Stomach (tissue), 9 donors: ENCODE measurements around the gene VPS41. TPM values are rescaled to one million over a fixed set of nuclear protein-coding genes. Genes with fewer than 3 reads are reported as not detected.

Experiments
- DNase-seq, 2 donors: peaks; one replicate each; pipeline versions ENCODE4 v3.0.0 to v3.0.0-alpha.2; 2013 to 2019
- H3K27ac ChIP-seq, 5 donors: fragments of 200-600 bp in 4 of 5; sonication (generic) in 4 of 5; one replicate each; pipeline ENCODE4 v1.5.1; 2013 to 2019; ENCODE audit warnings: mild to moderate bottlenecking in 1 of 5, moderate library complexity in 1 of 5
- H3K27me3 ChIP-seq, 3 donors: fragments of 200-600 bp; sonication (generic); one replicate each; pipeline ENCODE4 v1.5.1; 2017 to 2019; ENCODE audit warnings: mixed run types in 1 of 3
- H3K36me3 ChIP-seq, 4 donors: fragments of 200-600 bp; sonication (generic); 1 replicate in 3 of 4; 2 replicates in 1 of 4; pipeline ENCODE4 v1.5.1; 2016 to 2019
- H3K4me1 ChIP-seq, 4 donors: fragments of 200-600 bp; sonication (generic); one replicate each; pipeline ENCODE4 v1.5.1; 2016 to 2019
- H3K4me3 ChIP-seq, 4 donors: fragments of 200-600 bp; sonication (generic) in 3 of 4; one replicate each; pipeline ENCODE4 v1.5.1; 2016 to 2019; ENCODE audit warnings: mild to moderate bottlenecking in 1 of 4
- H3K9me3 ChIP-seq, 4 donors: fragments of 200-600 bp; sonication (generic); one replicate each; pipeline ENCODE4 v1.5.1; 2016 to 2019
- CTCF ChIP-seq, 7 experiments: fragments of 450-650 bp in 4 of 7; fragments of 200-600 bp in 3 of 7; sonication (generic) in 3 of 7; IDR thresholded peaks; one replicate each; pipeline ENCODE4 v1.5.1; 2016 to 2019; ENCODE audit warnings: antibody characterized with exemption in 7 of 7, control low read depth in 2 of 7, mild to moderate bottlenecking in 1 of 7
- EP300 ChIP-seq: sonication (generic); formaldehyde crosslinking; IDR thresholded peaks from one replicate; pipeline ENCODE4 v1.6.1; 2017; ENCODE audit warnings: antibody characterized with exemption
- POLR2A ChIP-seq, 4 donors: fragments of 450-650 bp; IDR thresholded peaks; one replicate each; pipeline ENCODE4 v1.6.1; 2016; ENCODE audit warnings: antibody characterized with exemption in 4 of 4, control low read depth in 2 of 4, mild to moderate bottlenecking in 1 of 4, moderate library complexity in 1 of 4
- POLR2AphosphoS5 ChIP-seq, 3 donors: sonication (generic); formaldehyde crosslinking; IDR thresholded peaks; one replicate each; pipeline ENCODE4 v1.6.1; 2016; ENCODE audit warnings: antibody characterized with exemption in 3 of 3
- WGBS, 5 donors: extraction: QIAGEN DNeasy Blood & Tissue Kit in 3 of 5; methylation state at CpG; one replicate each; pipeline versions ENCODE4 v1.1.5 to v1.1.7; 2013 to 2018; 5-methylcytosine and 5-hydroxymethylcytosine counted together
- intact Hi-C: fragments of 100-400 bp; cut with DNase I; formaldehyde crosslinking; loops from one replicate; pipeline ENCODE4 v1.15.1; 2023; ENCODE audit warnings: low total_unique reads
- polyA plus RNA-seq, 3 donors: library from polyadenylated mRNA; stranded (reverse); fragments of 200-250 nt; gene quantifications; one replicate each; pipeline ENCODE4 v1.2.3, GENCODE V29; 2013
- total RNA-seq, 5 donors: library from RNA; depleted of rRNA; stranded (reverse); fragments of >200 nt; gene quantifications; one replicate each; pipeline versions ENCODE4 v1.1.0 to v1.2.3, GENCODE V29; 2014 to 2016
- donor health status: healthy with polysubstance abuse.
- donor health status: Bipolar disorder and iron deficiency.
- donor health status: healthy.

The VPS41 gene
- total and polyA plus RNA-seq, 8 donors = 8.2 to 122 (median 41.4) TPM

- no peaks in the 10 kb centered on the region for H3K27me3 ChIP-seq
Observed at GRCh38 chr7:38890597-38890996, 18.4 kb downstream of the VPS41 start.

GRCh38 chr7:38889872-38890432 lies 19.0 kb downstream of the VPS41 start:
- H3K36me3 ChIP-seq = peaks cover 0 to 16% (median 2%) of the 10 kb centered on the region in 4 donors
- intact Hi-C loops = no loop called here
- TF ChIP-seq CTCF (IDR thresholded peaks at IDR 0.05) (peak in 1 of 7 experiments; percentile 45), POLR2A (IDR thresholded peaks at IDR 0.05) (no peak), POLR2AphosphoS5 (IDR thresholded peaks at IDR 0.05) (no peak), EP300 (no peak)
- no peaks in the 10 kb centered on the region for H3K27me3 ChIP-seq
- no peaks in the 10 kb centered on the region for H3K4me1 ChIP-seq
- WGBS, 5 donors = 93 to 98% (median 96%) methylated on average over 5 of the region's 5 CpGs
- no peak overlapping the region for H3K27ac ChIP-seq
- peaks cover 0 to 6% (median 0%) of the 10 kb centered on the region in 4 donors for H3K9me3 ChIP-seq
- DNase-seq = no peak
- H3K4me3 ChIP-seq = no peak overlapping the region

More at GRCh38 chr7:38890597-38890996, 18.4 kb downstream of the VPS41 start:
- Histone ChIP-seq H3K27ac (no peak overlapping the region), H3K9me3 (peaks cover 0 to 6% (median 0%) of the 10 kb centered on the region in 4 donors), H3K4me3 (no peak overlapping the region), H3K36me3 (peaks cover 0 to 23% (median 4%) of the 10 kb centered on the region in 4 donors), H3K4me1 (no peaks in the 10 kb centered on the region)
- 80 to 83% (median 82%) methylated on average over 6 of the region's 6 CpGs for WGBS, 5 donors
- no peak for DNase-seq
- no peak for TF ChIP-seq CTCF (IDR thresholded peaks at IDR 0.05)
- TF ChIP-seq POLR2A (IDR thresholded peaks at IDR 0.05) = no peak
- TF ChIP-seq EP300 = no peak
- TF ChIP-seq POLR2AphosphoS5 (IDR thresholded peaks at IDR 0.05) = no peak
- intact Hi-C loops = no loop called here

GRCh38 chr7:38889079-38889478 lies 19.9 kb downstream of the VPS41 start:
- intact Hi-C loops = no loop called here
- H3K9me3 ChIP-seq = peaks cover 0 to 6% (median 0%) of the 10 kb centered on the region in 4 donors
- peaks cover 0 to 10% (median 2%) of the 10 kb centered on the region in 4 donors for H3K36me3 ChIP-seq
- H3K27me3 ChIP-seq = no peaks in the 10 kb centered on the region
- DNase-seq = no peak
- H3K4me1 ChIP-seq = no peaks in the 10 kb centered on the region
- no peak overlapping the region for H3K4me3 ChIP-seq
- WGBS, 5 donors = 94 to 100% (median 98%) methylated on average over 1 of the region's 1 CpG
- no peak overlapping the region for H3K27ac ChIP-seq
- TF ChIP-seq EP300 (no peak), CTCF (IDR thresholded peaks at IDR 0.05) (no peak), POLR2AphosphoS5 (IDR thresholded peaks at IDR 0.05) (no peak), POLR2A (IDR thresholded peaks at IDR 0.05) (no peak)

- Histone ChIP-seq H3K27me3 (no peaks in the 10 kb centered on the region), H3K4me3 (no peak overlapping the region), H3K4me1 (no peaks in the 10 kb centered on the region), H3K27ac (no peak overlapping the region), H3K36me3 (peaks cover 0 to 10% (median 2%) of the 10 kb centered on the region in 4 donors), H3K9me3 (peaks cover 0 to 6% (median 0%) of the 10 kb centered on the region in 4 donors)
- TF ChIP-seq EP300 = no peak
- TF ChIP-seq POLR2A (IDR thresholded peaks at IDR 0.05) = no peak
- TF ChIP-seq POLR2AphosphoS5 (IDR thresholded peaks at IDR 0.05) = no peak
- no peak for TF ChIP-seq CTCF (IDR thresholded peaks at IDR 0.05)
- 91 to 96% (median 95%) methylated on average over 9 to 10 of the region's 10 CpGs for WGBS, 5 donors
- intact Hi-C loops = no loop called here
- DNase-seq = no peak
Observed at GRCh38 chr7:38886265-38886664, 22.7 kb downstream of the VPS41 start.
